GM18861 (cell line): ENCODE measurements around the gene GHRHR.

Experiments used
- ATAC-seq: cut with Tn5 transposase; IDR thresholded peaks from one replicate; pipeline ENCODE4 v1.9.1; 2021; ENCODE audit not compliant: unreplicated experiment

GHRHR gene

GRCh38 chr7:31003097-31003496 lies 39.3 kb downstream of the GHRHR start:
- no peak for ATAC-seq

GRCh38 chr7:31003721-31004120 lies 40.0 kb downstream of the GHRHR start:
- ATAC-seq, result no peak

- ATAC-seq, result no peak
Measured at GRCh38 chr7:31004393-31004792, 40.6 kb downstream of the GHRHR start.

GRCh38 chr7:31006857-31007256 lies 43.1 kb downstream of the GHRHR start:
- ATAC-seq, result no peak

GRCh38 chr7:31007634-31008033 lies 43.9 kb downstream of the GHRHR start:
- no peak for ATAC-seq

- no peak for ATAC-seq
Measured at GRCh38 chr7:31014826-31015225, 51.1 kb downstream of the GHRHR start.

GRCh38 chr7:31017032-31017675 lies 53.4 kb downstream of the GHRHR start:
- no peak for ATAC-seq

- no peak for ATAC-seq
Measured at GRCh38 chr7:31017721-31018120, 54.0 kb downstream of the GHRHR start.

- ATAC-seq, result no peak
Measured at GRCh38 chr7:31019509-31019908, 55.8 kb downstream of the GHRHR start.

- ATAC-seq, result no peak
Measured at GRCh38 chr7:31020161-31020560, 56.4 kb downstream of the GHRHR start.

GRCh38 chr7:31020652-31021051 lies 56.9 kb downstream of the GHRHR start:
- ATAC-seq, result no peak

- no peak for ATAC-seq
Measured at GRCh38 chr7:31022117-31022516, 58.4 kb downstream of the GHRHR start.

- no peak for ATAC-seq
Measured at GRCh38 chr7:31022726-31023125, 59.0 kb downstream of the GHRHR start.

GRCh38 chr7:31023877-31024276 lies 60.1 kb downstream of the GHRHR start:
- no peak for ATAC-seq

- ATAC-seq, result no peak
Measured at GRCh38 chr7:31027161-31027965, 63.6 kb downstream of the GHRHR start.

GRCh38 chr7:31028006-31028405 lies 64.3 kb downstream of the GHRHR start:
- no peak for ATAC-seq

- ATAC-seq, result no peak
Measured at GRCh38 chr7:31028417-31028992, 64.8 kb downstream of the GHRHR start.
